H54 (cell line): Measurements from ENCODE around the gene ZSCAN10.
"Not testable (repeated sequence)": the region's sequence is repeated elsewhere in the genome, so short reads cannot be mapped to it uniquely, and the experiment has no call there.

Experiments used
- DNase-seq: peaks from one replicate; pipeline ENCODE4 v3.0.0; 2011; ENCODE audit warnings: low spot score, mixed read lengths; ENCODE audit not compliant: insufficient read length
- FAIRE-seq: peaks from 3 replicates; lab custom pipeline; 2011; peaks lifted over from hg19 to GRCh38; lab: Jason Lieb, UNC
- POLR2A ChIP-seq: IDR thresholded peaks from 2 replicates; pipeline ENCODE4 v1.6.1; 2011; ENCODE audit warnings: low read depth, mild to moderate bottlenecking, low read length

Gene ZSCAN10

DNA sequence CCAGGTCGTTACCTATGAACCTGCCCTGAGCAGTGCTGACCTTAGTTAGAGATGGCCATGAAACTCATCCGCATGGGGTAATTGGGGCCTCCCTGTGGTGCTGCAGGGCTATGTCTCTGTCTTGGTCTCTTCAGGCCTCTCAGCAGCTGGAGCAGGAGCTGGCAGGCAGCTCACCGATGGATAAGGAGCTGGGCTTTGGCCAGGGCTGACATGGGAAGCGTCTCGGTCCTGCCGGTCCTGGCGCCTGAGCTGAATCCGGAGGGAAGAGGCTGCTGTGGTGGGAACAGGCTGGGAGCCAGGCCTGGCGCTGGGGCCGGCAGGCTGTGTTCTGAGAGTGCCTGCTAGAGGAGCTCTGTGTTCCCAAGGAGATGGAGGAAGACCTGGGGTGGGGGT, 23.6 kb downstream of the ZSCAN10 start:
- FAIRE-seq (no peak), DNase-seq (no peak)
- no peak for TF ChIP-seq POLR2A

GRCh38 chr16:3074860-3075522, 24.1 kb downstream of the ZSCAN10 start:
- no peak for FAIRE-seq
- no peak for TF ChIP-seq POLR2A
- no peak for DNase-seq

DNA sequence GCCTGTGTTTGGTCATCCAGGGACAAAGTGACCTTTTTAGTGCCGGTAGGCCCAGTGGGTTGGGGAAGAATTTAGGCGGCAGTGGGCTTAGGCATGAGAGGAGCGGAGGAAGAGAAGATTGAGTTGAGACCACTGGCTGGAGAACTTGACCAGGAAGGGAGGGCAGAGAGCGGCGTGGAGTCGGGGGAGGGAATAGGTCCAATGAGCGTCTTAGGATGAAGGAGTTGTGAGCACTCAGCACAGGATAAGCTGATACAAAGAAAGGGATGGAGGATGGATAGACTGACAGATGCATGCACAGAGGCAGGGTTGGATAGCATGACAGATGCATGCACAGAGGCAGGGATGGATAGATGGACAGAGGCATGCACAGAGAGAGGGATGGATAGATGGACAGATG, 25.6 kb downstream of the ZSCAN10 start:
- DNase-seq = no peak
- TF ChIP-seq POLR2A = no peak
- no peak for FAIRE-seq

DNA sequence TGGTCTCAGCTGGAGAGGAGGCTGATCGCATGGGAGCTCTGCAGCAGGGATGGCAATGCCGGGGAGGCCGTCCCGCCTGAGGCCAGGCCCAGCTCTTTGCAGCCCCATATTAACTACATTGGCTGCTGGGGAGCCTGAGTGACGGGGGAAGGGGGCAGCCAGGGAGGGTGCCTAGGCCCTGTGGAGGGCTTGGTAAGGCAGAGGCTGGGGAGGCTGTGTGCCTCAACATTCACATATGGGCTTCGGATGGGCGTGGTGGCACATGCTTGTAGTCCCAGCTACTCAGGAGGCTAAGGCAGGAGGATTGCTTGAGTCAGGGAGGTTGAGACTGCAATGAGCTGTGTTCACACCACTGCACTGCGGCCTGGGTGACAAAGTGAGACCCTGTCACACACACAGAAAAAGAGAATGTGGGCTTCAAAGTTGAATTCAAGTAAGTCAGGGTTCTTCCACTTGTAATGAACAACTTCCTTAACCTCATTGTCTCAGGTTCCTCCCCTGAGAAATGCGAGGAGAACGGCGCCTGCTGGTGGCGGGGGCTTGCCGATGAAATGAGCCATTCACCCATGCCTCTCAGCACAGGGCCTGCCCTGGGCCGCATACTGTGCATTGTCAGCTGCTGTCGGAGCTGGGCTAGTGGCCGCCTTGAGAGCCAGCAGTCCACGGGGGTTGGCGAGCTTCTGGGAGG, 26.4 kb downstream of the ZSCAN10 start:
- not testable (repeated sequence) for DNase-seq, FAIRE-seq

DNA sequence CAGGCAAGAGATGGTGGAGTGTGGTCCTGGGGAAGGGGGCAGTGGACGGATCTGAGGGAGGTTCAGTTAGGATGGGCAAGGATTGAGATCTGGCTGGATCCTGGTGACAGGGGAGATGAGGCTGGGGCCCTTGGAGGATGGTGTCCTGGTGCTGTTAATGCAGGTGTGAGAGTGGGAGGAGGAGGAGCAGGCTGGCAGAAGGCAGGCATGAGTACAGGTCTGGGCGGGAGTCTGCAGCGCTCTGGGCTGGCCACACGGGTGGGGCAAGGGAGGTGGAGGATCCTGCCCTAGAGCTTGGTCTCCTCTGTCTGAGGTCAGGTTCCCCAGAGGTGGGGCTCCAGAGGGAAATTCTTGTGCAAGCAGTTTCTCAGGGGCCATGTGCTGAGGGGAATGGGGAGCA, 26.9 kb downstream of the ZSCAN10 start:
- not testable (repeated sequence) for FAIRE-seq, DNase-seq

DNA sequence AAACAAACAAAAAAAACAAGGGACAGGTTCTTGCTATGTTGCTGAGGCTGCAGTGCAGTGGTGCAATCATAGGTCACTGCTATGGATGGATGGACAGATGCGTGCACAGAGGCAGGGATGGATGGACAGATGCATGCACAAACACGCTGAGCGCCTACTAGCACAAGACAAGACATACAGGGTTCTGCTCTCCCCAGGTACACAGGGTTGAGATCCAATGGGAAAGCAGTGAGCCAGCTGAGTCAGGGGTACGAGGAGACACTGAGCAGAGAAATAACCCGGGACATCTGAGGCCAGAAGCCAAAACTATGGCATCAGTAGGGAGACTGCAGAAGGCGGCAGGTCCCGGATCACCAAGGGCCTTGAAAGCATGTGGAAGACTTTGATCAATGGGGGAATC, 27.4 kb downstream of the ZSCAN10 start:
- TF ChIP-seq POLR2A = no peak
- FAIRE-seq (no peak), DNase-seq (no peak)

- FAIRE-seq = no peak
Observed at GRCh38 chr16:3070608-3071111, 28.4 kb downstream of the ZSCAN10 start.

GRCh38 chr16:3069146-3069545, 29.9 kb downstream of the ZSCAN10 start:
- not testable (repeated sequence) for FAIRE-seq, DNase-seq

More at GRCh38 chr16:3070608-3071111, 28.4 kb downstream of the ZSCAN10 start:
- no peak for TF ChIP-seq POLR2A
- no peak for DNase-seq

DNA sequence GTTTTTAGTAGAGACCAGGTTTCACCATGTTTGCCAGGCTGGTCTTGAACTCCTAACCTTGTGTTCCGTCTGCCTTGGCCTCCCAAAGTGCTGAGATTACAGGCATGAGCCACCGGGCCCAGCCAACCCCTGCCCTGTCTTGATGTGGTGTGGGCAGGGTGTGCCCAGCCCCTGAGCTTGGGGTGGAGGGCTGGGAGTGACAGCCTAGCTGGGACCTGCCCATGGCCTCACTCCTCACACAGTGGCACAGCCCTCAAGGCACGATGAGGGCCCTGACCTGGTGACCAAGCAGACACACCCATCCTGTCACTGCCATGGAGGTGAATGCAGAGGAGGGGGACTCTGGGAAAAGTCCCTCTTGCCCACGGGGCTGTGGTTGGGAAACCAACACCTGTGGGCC, 30.6 kb downstream of the ZSCAN10 start:
- FAIRE-seq (no peak), DNase-seq (no peak)
- TF ChIP-seq POLR2A = no peak

- FAIRE-seq (no peak), DNase-seq (no peak)
- no peak for TF ChIP-seq POLR2A
Observed at GRCh38 chr16:3066440-3066748, 32.7 kb downstream of the ZSCAN10 start.

DNA sequence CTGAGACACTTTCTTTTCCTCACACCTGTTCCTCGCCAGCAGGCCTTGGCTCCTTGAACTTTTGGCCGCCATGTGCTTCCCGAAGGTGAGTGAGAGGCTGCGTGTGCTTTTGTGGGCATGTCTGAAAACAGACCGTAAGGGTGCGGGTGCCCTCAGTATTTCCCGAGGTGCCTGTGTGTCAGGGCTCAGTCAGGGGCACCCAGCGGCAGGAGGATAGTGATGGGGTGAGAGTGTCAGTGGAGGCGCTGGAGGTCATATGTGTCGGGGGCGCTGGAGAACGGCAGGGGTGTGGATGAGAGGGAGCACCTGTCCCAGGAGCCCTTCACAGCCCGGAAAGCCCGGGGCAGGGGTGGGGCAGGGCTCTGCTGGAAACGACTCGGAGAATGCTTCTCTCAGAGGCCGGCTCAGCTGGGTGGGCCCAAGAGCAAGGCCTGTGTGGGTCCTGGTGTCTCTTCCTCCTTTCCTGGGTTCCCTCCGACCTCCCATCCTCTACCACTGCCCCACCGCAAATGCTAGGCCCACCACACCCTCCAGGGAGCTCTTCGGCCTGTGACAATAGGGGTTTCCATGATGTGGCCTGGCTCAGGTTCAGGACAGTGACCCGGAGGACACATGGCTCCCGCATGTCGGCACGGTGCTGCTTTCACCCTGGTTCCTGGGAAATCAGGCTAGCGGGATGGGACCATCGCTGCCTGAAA, 33.2 kb downstream of the ZSCAN10 start:
- FAIRE-seq (no peak), DNase-seq (no peak)
- no peak for TF ChIP-seq POLR2A

GRCh38 chr16:3065069-3065741, 33.9 kb downstream of the ZSCAN10 start, which contains the start of gene IL32:
IL32 (plus strand) TSS chr16:3065640; CDS start chr16:3065812, 172 bp downstream.
- FAIRE-seq (no peak), DNase-seq (peak; percentile 94)
- TF ChIP-seq POLR2A = no peak

- DNase-seq (no peak), FAIRE-seq (no peak)
- TF ChIP-seq POLR2A = no peak
Observed at GRCh38 chr16:3063625-3064386, 35.3 kb downstream of the ZSCAN10 start.

- TF ChIP-seq POLR2A = no peak
- no peak for DNase-seq
- FAIRE-seq = no peak
Observed at GRCh38 chr16:3062553-3062952, 36.5 kb downstream of the ZSCAN10 start.
